ENCODE data around the gene CD160.

DNA sequence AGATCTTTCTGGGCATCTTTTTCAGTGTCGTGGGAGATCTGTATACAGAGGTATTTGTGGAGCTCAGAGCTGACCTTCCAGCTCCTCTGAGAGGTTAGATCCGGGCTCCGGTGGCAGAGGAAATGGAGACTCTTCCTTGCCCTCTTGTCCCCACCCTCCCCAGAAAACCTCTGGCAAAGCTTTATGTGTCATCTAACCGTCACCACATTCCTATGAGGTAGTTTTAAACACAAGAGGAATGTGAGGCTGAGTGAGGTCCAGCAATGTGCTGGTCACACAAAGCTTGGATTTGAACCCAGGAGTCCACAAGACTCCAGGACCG lies 1.2 kb downstream of the CD160 start:
- TF ChIP-seq NFIC (IDR thresholded peaks at IDR 0.05) (no peak), CEBPB (IDR thresholded peaks at IDR 0.05) (no peak), REST (IDR thresholded peaks at IDR 0.05; ENCODE audit: low read depth) (no peak), TAF1 (IDR thresholded peaks at IDR 0.05; ENCODE audit: low read depth) (no peak), YY1 (IDR thresholded peaks at IDR 0.05; ENCODE audit: low read depth) (no peak), EP300 (IDR thresholded peaks at IDR 0.05; ENCODE audit: borderline replicate concordance) (no peak), TEAD4 (IDR thresholded peaks at IDR 0.05) (no peak), FOXM1 (IDR thresholded peaks at IDR 0.05; ENCODE audit: borderline replicate concordance, low read depth) (no peak), MAX (IDR thresholded peaks at IDR 0.05) (no peak), RAD21 (IDR thresholded peaks at IDR 0.05; ENCODE audit: low read depth) (no peak), ZBTB7A (IDR thresholded peaks at IDR 0.05; ENCODE audit: low read depth) (no peak), EGR1 (IDR thresholded peaks at IDR 0.05) (no peak), USF1 (IDR thresholded peaks at IDR 0.05) (no peak)

Data from Ishikawa (cell line).